HG02840 (cell line): Measurements from ENCODE around the gene TNFSF13B.
"Not testable (repeated sequence)": the region's sequence is repeated elsewhere in the genome, so short reads cannot be mapped to it uniquely, and the experiment has no call there.

Experiments used
- ATAC-seq: cut with Tn5 transposase; IDR thresholded peaks from one replicate; pipeline ENCODE4 v1.9.1; 2021; ENCODE audit warnings: mild to moderate bottlenecking, moderate library complexity, moderate number of reproducible peaks; ENCODE audit not compliant: unreplicated experiment, low FRiP score

Gene TNFSF13B, protein sequence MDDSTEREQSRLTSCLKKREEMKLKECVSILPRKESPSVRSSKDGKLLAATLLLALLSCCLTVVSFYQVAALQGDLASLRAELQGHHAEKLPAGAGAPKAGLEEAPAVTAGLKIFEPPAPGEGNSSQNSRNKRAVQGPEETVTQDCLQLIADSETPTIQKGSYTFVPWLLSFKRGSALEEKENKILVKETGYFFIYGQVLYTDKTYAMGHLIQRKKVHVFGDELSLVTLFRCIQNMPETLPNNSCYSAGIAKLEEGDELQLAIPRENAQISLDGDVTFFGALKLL

DNA sequence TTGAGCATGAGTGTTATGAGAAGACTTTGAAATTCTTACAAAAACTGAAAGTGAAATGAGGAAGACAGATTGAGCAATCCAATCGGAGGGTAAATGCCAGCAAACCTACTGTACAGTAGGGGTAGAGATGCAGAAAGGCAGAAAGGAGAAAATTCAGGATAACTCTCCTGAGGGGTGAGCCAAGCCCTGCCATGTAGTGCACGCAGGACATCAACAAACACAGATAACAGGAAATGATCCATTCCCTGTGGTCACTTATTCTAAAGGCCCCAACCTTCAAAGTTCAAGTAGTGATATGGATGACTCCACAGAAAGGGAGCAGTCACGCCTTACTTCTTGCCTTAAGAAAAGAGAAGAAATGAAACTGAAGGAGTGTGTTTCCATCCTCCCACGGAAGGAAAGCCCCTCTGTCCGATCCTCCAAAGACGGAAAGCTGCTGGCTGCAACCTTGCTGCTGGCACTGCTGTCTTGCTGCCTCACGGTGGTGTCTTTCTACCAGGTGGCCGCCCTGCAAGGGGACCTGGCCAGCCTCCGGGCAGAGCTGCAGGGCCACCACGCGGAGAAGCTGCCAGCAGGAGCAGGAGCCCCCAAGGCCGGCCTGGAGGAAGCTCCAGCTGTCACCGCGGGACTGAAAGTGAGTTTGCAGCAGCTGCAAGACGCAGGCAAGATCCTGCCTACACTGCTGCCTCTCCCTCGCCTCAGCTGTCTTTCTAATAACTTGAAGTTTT lies at the start of gene TNFSF13B:
Gene TNFSF13B (plus strand): TSS at position 118 of the 728 bp plus-strand sequence. CDS start 178 bp downstream, at position 296.
- peak; percentile 58 for ATAC-seq

DNA sequence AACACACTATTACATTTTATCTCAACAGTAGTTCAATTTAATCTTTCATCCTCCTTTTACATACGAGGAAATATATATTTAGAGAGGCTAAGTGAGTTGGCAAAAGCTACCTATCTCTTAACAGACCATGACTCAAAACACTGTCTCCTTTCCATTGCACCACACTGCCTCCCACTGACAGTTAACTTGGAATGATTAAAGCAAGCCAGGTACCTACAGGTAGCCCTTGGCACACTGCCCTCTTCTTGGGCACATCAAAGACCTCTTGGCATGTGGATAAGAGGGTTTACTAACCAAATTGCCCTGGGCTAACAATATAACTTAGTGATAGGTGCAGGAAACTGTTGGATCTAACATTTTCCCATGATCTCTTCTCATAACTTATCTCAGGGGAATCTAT lies 49.5 kb upstream of the TNFSF13B start:
- no peak for ATAC-seq

DNA sequence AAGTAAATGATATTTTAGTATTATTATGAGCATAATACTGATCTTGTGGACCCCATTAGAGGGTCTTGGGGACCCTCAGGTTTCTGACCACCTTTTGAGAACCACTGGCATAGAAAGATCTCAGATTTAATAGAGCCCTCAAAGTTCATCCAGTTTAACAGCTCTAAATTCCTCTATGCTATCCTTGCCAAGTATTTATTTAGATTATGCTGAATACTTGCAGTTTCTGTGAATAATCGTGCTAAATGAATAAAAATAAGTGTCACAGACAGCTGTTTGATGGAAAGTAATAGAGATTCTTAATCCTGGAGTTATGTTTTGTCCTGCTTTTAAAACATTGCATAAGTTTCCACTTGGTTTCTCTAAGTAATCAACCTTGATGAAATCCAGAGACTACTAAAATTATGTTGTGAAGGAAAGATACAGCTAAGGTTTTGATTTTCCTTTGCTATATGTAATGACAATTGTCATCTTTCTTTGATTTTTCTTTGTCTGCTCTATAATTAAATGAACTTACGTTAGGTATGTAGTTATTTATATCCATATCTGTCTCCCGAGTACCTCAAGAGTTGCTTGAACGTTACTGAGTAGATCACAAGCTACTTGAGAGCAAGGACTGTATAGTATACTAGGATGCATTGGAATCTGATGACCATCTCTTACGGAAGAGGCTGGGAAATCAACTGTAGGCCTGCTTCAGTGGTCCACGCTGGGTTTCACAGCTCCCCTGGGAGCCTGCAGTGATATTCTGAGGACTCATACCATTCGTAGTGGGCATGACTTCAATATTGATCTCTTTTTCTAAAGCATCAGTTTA lies 45.6 kb upstream of the TNFSF13B start:
- no peak for ATAC-seq

DNA sequence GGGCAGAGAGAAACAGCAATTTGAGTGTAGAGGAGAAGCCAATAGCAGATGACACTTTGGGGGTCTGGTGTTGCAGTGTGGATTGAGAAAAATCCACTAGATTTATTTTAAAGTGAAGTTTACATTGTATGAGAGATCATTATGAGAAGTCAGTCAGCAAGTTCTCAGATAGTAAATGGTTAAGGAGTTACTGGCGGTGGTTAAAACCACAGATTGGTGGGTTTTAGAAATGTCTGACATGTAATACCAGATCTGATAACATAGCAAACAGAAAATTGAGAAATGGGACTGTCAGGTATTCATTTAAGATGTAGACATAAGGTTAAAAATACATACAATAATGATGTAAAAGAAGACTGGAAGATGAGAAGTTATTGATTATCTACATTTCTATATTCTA lies 44.1 kb upstream of the TNFSF13B start:
- ATAC-seq = no peak

DNA sequence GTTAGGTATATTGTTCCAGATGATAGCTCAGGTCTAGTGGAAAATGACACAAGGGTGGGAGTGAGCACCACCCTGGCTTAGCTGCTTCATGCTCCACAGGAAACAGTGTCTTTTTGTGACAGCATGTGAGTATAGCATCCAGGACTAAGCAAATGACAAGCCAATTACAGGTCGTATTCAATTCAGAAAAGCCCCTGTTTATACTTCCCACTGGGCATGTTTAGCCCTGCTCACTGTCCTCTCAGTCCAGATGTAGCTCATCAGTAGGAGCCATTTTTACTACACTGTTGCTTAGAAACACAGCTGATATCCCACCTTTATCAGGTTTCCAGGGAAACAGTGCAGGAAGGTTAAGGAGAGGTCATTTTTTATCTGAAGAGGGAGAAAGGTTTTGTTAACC lies 43.3 kb upstream of the TNFSF13B start:
- no peak for ATAC-seq

DNA sequence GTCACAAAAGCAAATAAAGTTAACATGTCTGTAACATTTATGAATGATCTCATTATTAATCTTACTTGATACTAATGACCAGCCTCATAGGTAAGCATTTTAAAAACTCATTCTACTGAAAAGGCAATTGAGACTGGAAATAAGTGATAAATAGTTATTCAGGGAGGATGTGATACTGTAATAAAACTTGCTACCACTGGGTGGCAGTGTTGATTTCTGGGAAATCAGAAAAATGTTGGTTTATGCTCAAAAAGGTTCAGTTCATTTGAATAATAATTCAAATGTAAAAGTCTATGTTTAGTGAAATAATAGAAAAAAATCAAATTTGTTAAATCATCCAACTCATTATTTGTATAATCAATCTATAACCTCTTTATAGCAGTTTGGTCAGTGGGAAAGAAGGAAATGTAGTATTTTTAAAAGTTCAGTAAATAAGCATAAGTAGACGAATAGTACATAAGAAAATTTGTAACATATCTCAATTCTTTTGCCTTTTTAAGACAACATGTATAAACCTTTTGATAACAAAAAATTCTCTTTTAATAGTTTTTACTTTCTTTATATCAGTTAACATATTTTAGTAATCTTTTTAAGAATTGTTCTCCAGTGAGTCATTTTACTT lies 41.8 kb upstream of the TNFSF13B start:
- ATAC-seq = no peak

DNA sequence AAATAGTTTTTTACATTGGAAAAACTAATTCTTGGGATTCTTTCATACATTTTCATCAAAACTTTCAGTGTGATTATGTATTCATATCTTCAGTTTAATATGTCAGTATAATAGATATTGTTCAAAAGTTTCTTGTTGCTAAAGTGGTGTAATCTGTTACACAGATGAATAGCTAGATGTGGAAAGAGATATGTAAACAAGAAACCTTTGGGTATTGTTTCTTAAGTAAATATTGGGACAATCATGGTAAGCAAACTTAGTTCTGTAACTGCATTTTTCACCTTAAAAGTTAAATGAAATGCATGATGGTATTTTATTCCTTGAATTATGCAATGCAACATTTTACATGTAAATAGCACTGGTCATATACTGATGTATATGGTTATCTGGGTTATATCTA lies 39.1 kb upstream of the TNFSF13B start:
- ATAC-seq = no peak

DNA sequence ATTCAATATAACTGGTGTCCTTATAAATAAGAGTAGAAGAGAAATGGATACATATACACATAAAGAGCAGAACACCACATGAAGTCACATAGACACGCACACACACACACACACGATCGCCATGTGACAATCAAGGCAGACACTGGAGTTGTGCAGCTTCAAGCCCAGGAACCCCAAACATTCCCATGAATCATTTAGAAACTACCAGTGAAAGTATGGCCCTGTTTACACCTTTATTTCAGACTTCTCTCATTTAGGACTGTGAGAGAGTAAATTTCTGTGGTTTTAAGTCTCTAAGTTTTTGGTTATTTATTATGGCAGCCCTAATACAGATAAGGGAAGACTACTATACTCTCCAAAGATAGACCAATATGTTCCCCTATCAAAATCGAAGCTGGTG lies 20.4 kb upstream of the TNFSF13B start:
- no peak for ATAC-seq

DNA sequence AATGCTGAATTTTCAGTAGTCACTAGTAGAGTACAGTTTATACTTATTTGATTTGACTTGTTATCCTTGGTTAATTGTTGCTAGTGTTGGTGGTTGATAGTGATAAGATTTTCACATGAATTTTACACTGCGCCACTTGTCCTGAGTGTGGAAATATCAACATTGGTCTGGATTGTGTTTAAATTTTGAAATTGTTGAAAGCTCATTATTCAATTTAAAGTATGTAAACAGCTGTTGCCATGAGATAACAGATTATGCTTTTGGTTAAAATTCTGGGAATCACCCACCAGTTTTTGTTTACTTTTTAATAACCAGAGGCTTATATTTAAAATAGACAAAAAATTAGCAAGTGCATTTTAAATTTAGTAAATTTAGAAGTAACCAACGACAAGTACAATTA lies 12.3 kb upstream of the TNFSF13B start:
- ATAC-seq = no peak

DNA sequence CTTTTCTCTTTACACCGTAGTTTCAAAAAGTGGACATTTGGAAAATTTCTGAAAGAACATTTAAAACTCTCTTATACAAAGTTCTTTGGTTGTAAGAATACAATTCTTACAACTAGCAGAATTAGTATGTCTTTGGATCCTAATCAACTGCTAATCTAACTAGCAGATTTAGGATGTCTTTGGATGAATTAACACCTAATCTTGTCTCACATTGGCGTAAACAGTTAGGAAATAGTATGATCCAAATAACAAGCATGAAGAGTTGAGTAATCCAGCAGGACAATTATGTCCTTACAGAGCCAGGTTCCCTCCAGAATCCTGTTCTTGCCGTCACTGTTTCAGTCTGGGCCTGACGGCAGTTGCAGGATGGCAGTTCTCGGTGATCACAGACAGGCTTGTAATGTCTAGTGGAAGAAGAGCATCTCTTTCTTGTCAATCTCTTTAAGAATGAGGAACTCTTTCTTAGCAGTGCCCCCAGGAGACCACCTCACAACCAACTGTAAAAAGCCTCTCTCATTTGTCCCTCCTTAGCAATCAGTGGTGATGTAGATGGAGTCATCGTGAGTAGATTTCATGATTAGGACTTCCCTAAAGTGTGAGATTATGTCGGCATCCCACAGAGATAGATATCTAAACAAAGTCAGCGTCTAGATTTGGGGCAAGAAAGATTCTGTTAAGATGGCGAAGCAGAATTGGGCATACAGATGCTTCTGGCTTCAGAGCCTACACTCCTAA lies 5.7 kb upstream of the TNFSF13B start:
- no peak for ATAC-seq

DNA sequence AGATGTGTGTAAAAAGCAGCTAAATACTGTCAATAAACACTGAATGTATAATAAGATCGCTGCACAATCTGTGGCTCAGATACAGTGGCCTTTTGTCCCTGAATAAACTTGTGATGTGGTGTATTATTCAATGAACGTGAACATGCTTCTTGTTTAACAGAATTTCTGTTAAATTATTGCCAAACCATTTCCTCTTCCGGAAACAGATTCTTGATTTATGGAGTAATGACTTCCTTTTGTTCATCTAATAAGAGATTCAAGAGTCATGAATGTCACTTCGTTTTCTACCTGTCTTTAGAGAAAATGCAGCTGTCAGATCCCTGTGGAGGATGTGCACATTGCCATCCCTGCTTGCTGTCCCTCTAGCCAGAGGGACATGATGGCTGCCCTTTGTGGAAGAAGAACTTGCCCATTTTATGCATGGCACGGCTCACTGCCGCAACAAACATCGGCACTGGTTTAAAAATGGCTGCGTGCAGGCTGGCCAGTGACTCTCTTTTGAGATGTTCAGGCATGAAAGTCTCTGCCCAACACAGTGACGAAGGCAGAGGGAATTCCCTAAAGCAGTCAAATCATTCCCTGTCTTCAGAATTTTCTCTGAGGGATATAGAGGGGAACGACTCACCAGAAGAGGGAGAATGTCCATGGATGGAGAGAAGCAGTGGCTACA lies 3.1 kb upstream of the TNFSF13B start:
- no peak for ATAC-seq

DNA sequence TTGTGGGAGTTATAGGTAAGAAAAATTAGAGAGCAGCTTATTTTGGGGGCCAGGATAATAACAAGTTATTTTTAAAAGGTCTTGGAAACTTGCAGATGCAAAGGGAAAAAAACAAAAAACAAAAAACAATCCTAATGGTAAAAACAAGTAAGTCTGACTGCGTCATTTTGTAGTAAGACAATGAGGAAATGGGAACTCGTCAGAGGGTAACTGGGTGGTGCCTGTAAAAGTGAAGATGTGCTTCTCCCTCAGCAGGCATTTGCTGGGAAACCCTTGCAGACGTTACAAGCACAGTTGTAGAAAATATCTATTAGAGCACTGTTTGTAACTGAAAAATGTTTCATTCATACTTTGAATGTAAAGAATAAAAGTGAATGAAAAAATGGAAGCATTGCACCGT lies 2.2 kb upstream of the TNFSF13B start:
- no peak for ATAC-seq

DNA sequence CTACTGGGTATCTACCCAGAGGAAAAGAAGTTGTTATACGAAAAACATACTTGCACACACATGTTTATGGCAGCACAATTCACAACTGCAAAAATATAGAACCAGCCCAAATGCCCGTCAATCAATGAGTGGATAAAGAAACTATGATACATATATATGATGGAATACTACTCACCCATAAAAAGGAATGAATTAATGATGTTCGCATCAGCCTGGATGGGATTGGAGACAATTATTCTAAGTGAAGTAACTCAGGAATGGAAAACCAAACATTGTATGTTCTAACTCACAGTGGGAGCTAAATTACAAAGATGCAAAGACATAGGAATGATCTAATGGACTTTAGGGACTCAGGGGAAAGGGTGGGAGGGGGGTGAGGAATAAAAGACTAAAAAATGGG lies 1.7 kb upstream of the TNFSF13B start:
- not testable (repeated sequence) for ATAC-seq

DNA sequence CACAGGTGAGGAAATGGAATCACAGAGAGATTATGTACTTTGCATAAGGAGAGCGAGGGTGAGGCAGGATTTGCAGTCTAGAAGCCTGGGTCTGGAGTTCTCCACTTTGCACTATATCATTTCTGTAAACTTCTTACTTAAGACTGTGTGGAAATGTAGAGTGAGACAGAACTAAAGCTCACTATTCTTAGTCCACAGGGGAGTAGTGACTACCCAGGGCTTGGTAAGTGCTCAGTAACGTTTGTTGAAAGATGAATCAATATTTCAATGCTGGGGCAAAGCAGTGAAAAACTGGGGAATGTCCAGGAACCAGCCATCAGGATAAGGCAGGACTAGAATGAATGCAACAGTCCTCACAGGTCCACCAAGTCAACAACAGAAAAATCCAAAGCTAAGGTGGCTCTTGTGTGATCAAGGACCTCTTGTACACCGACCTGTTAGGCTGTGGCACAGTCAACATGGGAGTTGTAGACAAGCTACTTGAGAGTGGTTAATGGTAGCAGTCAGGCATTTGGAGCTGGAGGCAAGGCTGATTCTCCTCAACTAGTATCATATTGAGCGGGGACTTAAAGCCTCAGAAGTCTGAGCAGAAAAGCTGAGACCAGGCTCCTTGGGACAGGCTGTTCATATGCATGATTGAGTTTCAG lies 929 bp upstream of the TNFSF13B start:
- no peak for ATAC-seq

DNA sequence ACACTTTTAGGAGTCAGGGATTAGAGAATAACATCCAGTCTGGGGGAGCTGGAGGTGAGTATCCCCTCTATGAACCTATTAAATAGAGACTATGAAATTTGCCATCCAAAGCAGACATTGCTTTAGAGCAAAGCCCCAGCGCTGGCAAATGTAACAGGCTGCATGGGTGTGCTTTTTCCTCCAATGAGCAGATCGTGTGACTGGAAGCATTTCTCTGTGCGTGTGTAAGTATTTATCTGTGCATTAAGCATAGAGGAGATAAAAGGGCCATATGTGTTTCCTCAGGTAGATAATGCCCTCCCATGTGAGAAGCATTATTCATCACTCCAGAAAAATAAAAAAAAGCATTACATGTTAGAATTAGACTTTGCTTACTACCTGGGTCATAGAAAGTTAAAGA lies 924 bp downstream of the TNFSF13B start:
- ATAC-seq = peak; percentile 10

DNA sequence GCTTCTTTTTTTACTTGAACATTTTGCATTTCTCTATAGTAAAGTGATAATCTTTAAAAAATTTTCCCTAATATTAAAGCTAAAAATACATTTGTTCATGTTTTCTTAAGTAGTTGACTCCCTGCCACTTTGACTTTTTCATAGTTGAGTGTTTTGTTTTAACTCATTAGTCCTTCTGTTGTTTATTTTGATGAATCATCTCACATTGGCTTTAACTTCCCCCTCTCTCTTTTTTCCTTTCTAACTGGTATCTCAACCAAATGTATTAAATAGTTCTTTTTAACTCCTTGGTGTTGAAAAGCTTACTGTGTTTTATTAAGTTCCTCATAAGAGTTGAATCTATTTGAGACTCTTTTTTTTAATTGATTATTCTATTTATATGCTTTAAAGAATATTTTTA lies 2.8 kb downstream of the TNFSF13B start:
- ATAC-seq = no peak

DNA sequence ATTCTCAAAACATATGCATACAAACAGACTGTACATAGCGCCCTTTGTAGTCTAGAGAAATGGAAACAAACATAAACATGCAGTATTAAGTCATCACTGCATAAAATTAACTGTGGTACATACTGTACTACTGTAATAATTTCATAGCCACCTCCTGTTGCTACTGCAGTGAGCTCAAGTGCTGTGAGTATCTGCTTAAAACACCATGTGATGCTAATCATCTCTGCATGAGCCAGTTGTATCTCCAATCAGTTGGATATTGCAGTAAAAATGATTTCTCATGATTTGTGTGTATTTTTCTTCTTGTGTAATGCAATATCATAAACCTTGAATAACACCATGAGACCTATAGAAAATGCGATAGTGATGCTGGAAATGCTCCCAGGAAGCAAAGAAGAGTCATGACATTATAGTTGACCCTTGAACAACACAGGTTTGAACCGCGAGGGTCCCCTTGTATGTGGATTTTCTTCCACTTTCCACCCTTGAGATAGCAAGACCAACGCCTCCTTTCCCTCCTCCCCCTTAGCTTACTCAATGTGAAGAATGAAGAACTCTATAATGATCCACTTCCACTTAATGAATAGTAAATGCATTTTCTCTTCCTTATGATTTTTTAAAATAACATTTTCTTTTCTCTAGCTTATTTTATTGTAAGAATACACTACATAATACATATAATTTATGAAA lies 4.1 kb downstream of the TNFSF13B start:
- no peak for ATAC-seq

DNA sequence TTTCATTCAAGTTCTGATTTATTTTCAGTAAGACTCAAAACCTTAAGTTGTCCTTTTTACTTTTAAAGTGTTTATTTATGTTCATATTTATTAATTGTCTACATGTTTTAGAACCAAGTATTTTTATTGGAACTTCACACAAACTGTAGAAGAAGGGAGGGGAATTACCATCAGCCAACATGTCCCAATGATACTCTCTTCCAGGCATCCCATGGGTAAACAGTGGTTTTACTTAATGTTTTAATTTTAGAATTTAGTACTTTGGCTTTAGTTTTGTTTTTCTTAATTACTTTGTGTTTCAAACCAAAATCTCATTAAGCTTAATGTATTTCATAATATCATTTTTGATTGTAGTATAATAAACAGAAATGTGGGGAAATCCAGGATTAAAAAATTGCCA lies 5.2 kb downstream of the TNFSF13B start:
- ATAC-seq = no peak

DNA sequence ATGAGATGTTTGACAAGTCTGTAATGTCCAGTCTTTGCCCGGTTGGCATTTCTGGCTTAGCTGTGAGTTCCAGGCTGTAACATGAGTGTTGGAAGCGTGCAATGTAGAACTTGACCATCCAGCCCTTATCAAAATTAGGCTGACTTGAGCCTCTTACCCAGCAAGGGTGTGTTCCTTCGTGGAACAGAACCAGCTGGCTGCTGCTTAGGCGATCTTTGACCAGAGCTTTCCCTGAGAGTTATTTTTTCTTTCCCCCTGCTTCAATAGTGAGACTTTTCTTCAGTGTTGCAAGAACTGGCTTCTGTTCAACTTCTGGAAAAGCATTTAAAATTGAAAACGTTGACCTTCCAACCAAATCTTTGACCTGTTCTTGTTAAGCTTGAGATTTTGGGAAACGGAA lies 6.5 kb downstream of the TNFSF13B start:
- no peak for ATAC-seq
